GM12864 (cell line): ENCODE results near the gene CDK19.

Experiments used
- DNase-seq: peaks from one replicate; pipeline ENCODE4 v3.0.0-alpha.2; 2011; ENCODE audit warnings: low read depth
- H3K4me3 ChIP-seq: 2 replicates; pipeline ENCODE4 v1.5.1; 2011; ENCODE audit warnings: mild to moderate bottlenecking, low read depth, low read length, control low read depth
- TF ChIP-seq, protein P1 (sequence below): IDR thresholded peaks from 2 replicates; pipeline ENCODE4 v1.5.1; 2011; ENCODE audit warnings: low read depth, mild to moderate bottlenecking, moderate library complexity, low read length, control low read depth, inconsistent platforms; ENCODE audit errors: missing control alignments

The CDK19 gene

DNA sequence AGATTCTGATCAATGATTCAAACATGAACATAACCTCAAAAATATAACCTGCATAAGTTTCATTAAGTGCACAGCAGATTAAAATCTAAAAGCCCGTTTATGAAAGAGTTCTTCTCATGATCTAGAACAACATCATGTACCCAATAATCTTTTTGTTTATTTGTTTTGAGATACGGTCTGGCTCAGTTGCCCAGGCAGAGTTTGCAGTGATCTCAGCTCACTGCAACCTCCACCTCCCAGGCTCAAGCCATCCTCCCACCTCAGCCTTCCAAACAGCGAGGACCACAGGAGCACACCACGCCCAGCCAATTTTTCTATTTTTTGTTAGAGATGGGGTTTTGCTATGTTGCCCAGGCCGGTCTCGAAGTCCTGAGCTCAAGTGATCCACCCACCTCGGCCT, 149.7 kb downstream of the CDK19 start:
- TF ChIP-seq, protein P1, sequence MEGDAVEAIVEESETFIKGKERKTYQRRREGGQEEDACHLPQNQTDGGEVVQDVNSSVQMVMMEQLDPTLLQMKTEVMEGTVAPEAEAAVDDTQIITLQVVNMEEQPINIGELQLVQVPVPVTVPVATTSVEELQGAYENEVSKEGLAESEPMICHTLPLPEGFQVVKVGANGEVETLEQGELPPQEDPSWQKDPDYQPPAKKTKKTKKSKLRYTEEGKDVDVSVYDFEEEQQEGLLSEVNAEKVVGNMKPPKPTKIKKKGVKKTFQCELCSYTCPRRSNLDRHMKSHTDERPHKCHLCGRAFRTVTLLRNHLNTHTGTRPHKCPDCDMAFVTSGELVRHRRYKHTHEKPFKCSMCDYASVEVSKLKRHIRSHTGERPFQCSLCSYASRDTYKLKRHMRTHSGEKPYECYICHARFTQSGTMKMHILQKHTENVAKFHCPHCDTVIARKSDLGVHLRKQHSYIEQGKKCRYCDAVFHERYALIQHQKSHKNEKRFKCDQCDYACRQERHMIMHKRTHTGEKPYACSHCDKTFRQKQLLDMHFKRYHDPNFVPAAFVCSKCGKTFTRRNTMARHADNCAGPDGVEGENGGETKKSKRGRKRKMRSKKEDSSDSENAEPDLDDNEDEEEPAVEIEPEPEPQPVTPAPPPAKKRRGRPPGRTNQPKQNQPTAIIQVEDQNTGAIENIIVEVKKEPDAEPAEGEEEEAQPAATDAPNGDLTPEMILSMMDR: no peak
- no peak overlapping the region for H3K4me3 ChIP-seq
- no peak for DNase-seq

DNA sequence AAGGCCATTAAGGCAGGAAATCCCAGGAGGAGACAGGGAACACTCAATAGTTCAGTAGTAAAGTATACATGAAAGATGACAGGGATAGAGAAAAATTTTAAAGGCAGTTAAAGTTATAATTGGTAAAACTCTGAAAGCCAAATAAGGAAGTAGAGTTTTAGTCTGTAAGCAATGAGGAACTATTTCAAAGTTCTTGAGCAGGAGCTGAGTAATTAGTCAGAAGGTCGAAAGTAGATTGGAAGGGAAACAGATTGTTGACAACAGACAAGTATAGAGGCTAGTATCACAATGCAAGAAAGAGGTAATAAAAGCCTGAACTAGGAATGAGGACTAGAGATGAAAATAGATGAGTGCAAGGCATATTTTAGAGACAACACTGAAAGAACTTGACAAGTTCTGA, 150.3 kb downstream of the CDK19 start:
- H3K4me3 ChIP-seq: no peak overlapping the region
- peak; percentile 15 for DNase-seq
- TF ChIP-seq, protein P1: no peak

DNA sequence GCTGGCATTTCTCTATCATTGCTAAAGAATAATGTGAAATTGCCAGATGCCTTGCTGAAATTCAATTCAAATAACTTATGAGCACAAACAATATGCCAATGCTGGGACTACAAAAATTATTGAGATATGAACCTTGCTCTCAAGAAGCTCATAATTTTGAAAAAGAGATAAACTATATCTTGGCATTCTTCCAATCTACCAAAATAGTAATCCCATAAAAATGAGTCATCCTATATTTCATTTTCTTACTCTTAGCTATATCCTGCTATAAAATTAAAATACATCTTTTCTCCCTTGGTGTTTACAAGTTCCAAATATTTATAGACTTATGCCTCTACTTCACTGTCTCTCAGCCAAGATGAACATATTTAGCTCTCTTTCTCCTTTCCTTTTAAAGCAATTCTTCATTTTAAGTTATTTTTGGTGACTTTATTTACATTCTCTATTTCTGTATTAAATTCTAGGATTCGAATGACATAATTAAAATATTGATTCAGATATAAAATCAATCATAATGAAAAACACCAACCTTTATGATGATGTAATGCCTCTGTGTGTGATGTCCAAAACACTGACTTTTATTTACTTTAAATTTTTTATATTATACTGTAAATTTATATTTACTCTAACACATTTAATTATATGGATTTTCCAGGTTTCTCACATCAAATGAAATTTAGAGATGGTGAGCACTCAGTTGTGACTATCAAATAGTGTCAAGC, 152.6 kb downstream of the CDK19 start:
- DNase-seq: no peak
- TF ChIP-seq, protein P1: no peak
- H3K4me3 ChIP-seq: no peak overlapping the region

GRCh38 chr6:110661414-110661813, 153.9 kb downstream of the CDK19 start:
- no peak overlapping the region for H3K4me3 ChIP-seq
- no peak for DNase-seq
- TF ChIP-seq, protein P1: no peak

GRCh38 chr6:110660066-110660655, 155.1 kb downstream of the CDK19 start:
- TF ChIP-seq, protein P1: no peak
- DNase-seq: no peak

DNA sequence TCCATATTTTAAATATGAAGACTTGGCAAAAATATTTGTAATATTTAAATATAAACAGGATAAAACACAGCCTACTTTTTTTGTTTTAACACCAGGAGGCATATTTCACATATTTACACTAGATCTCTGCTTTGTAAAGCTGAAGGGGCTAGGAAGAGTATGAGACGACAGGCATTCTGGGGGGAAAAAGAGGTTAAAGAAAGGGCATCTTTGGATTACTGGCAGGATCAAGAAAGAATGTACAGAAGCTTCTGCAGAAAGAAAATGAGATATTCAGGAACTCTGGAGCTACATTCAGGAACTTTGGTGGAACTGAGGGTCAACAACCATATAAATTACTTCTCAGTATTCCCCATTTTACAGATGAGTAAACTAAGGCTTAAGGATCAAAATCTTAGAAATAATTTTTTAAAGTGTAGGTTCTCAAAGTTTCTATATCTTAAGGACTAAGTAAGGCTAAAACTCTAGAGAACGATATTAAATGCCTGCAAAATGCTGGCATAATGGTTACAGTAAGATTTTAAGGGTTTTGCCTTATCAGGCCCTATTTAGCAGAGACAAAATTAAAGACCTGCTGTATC, 156.5 kb downstream of the CDK19 start:
- H3K4me3 ChIP-seq: no peak overlapping the region
- DNase-seq: no peak
- TF ChIP-seq, protein P1: no peak

More at GRCh38 chr6:110660066-110660655, 155.1 kb downstream of the CDK19 start:
- H3K4me3 ChIP-seq: no peak overlapping the region
